GM19328 (cell line): ENCODE results near the gene SEMA3A.
"Not testable (repeated sequence)": the region's sequence is repeated elsewhere in the genome, so short reads cannot be mapped to it uniquely, and the experiment has no call there.

Experiments
- ATAC-seq: cut with Tn5 transposase; IDR thresholded peaks from one replicate; pipeline ENCODE4 v1.9.1; 2021; ENCODE audit warnings: mild to moderate bottlenecking, moderate library complexity; ENCODE audit not compliant: unreplicated experiment

Gene SEMA3A

DNA sequence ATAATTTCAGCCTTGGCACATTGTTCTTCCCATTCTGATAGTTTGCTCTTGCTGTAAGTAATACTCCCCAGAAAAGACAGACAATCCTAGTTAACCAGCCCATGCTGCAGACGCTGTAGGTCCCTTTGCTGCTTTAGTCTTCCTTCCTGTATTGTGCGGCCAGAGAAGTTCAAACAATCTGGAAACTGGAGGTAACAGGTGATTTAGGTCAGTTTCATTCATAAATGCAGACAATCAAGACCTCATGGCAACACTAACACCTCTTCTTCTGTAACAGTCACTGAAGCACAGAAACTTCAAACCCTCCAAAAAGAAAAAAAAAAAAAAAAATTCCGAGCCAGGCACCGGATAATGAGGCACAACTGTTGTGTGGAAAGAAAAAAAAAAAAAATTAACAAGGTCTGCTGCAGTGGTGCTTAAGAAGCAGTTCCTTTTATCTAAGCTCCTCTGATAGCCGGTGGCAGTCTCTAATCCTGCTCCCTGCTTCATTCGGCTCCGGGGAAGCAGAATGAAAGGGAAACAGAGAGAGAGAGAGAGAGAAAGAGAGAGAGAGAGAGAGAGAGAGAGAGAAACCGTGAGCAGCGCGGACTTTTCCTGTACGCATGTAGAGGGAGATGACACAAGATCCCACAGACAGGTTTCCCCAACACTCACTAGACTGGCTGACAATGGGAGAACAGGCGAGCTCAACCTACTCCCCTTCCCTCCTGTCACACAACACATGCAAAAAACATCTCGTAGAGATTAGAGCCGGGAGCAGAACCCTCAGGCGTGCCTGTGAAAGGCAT, at the start of gene SEMA3A:
TSS of gene SEMA3A (minus strand) at position 306 of the 788 bp plus-strand sequence. CDS start at position 103, 203 bp downstream.
- ATAC-seq = no peak

GRCh38 chr7:84243037-84243436, 48.4 kb upstream of the SEMA3A start:
- not testable (repeated sequence) for ATAC-seq

DNA sequence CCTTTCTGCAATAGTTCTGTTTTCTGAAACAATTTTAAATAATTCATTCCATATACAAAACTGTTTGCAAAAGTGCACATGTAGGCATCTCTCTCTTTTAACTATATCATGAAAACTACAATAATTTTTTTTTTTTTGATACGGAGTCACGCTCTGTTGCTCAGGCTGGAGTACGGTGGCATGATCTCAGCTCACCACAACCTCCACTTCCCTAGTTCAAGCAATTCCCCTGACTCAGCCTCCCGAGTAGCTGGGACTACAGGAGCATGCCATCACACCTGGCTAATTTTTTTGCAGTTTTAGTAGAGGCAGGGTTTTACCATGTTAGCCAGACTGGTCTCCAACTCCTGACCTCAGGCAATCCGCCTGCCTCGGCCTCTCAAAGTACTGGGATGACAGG, 44.0 kb upstream of the SEMA3A start:
- ATAC-seq = no peak

DNA sequence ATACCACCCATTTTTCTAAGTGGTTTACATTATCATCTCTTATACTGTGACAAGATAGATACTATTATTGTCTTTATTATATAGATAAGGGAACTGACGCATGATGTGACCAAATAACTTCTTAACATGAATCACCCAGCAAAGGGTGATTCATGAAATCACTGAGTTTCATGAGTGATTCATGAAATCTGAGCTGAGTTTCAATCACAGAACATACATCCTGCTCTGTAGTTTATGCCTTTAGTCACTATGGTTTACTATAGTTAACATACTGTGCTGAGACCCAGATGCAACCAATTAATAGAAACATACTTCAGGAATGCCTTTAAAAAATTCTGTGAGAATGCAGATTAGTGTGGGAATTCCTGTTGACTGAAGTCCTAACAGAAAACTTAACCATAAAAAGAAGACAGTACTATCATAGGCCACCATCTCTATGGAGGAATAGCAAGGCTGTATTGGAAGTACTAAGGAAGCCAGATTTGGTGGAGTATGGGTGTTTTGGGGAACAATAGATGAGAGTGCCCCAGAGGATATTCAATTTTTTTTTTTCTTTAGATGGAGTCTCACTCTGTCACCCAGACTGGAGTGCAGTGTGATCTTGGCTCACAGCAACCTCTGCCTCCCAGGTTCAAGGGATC, 43.1 kb upstream of the SEMA3A start:
- ATAC-seq = no peak

DNA sequence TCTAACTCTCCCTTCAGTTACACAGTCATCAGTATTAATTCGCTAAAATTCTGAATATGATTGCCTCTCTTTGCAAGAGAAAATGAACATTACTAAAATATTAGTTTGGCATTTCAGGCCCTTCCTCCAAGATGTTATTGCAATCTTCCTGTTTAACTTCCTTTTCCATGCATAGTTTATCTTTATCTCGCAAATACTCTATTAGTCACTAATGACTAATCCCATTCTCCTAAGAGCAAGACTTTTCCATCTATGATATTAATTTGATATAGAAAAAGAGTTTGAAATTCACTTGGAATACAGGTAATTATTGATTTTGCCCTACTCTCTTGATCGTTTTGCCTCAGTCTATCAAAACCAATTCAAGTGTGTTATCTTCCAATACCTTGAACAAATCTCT, 41.8 kb upstream of the SEMA3A start:
- ATAC-seq = no peak

GRCh38 chr7:84232646-84233045, 38.1 kb upstream of the SEMA3A start:
- no peak for ATAC-seq

DNA sequence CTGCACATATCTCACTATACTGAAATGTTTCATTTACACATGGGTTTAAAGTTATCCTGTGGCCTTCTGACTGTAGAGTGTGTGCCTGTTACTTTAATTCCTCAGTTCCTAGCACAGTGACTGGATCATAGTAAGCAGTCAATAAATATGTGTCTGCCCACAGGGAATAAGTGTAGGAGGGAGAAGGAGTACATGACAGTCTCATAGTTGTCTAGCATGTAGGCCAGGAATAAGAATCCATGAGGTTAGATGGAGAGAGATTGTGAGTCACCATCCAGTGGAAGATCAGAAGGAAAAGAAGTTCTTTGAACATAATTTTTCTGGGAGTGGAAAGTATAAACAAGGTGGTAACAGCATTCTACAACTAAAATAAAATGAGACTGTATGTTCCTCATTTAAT, 36.6 kb upstream of the SEMA3A start:
- ATAC-seq = no peak

GRCh38 chr7:84230491-84230890, 35.9 kb upstream of the SEMA3A start:
- no peak for ATAC-seq

DNA sequence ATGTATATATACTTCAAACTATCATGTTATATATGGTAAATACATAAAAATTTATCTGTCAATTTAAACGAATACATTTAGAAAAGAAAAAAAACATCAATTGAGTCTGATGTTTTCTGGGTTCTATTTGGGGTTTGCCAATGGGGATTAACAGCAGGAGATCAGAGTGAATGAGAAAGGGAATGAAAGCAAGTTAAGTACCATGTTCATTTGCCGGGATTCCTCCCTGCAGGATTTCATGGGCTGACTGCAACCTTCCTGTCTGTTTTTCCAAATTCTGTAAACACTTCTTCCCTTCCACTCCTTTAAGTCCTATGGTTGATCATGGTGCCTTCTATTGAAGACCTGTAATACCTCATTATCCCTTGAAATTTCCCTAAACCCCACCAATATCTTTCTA, 33.9 kb upstream of the SEMA3A start:
- ATAC-seq = no peak

- no peak for ATAC-seq
These were observed 32.2 kb upstream of the SEMA3A start for GRCh38 chr7:84226759-84227158.

GRCh38 chr7:84224505-84224904, 29.9 kb upstream of the SEMA3A start:
- ATAC-seq = no peak

GRCh38 chr7:84219310-84219709, 24.7 kb upstream of the SEMA3A start:
- no peak for ATAC-seq

DNA sequence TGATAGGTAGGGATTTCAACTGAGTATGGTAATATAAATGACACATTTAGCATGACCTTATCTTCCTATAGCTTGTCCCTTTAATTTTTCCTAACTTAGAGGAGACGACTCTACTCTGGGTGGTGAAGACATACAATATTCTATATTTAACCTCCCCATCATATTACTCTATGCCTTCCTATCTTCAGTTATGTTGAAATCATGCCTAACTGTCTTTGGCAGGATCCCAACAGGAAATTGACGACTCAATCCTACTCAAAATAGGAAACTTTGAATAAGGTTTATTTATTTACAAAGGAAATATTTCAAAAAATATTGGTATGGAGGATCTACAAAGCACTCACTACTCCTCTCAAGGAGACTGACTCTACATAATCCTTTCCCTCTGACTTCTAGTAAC, 24.1 kb upstream of the SEMA3A start:
- ATAC-seq = no peak

DNA sequence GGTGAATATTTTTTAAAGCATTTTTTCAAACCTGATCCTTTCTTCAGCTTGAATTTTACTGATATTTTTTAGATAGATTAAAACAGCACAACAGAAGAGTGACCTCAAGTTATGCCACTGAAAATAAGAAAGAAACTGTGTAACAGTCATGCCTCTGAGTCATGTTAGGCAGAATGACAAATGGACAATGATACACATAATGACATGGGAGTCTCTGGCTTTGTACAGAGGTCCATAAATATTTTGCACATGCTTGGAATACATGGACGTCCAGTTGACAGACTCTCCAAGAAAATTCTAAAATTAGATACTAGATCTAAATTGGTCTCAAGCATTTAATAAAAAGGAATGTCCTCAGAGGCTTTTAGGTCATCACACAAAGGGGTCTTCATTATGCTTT, 21.9 kb upstream of the SEMA3A start:
- ATAC-seq = no peak

GRCh38 chr7:84214757-84215156, 20.2 kb upstream of the SEMA3A start:
- ATAC-seq = not testable (repeated sequence)

- no peak for ATAC-seq
These were observed 15.7 kb upstream of the SEMA3A start for GRCh38 chr7:84210301-84210700.

DNA sequence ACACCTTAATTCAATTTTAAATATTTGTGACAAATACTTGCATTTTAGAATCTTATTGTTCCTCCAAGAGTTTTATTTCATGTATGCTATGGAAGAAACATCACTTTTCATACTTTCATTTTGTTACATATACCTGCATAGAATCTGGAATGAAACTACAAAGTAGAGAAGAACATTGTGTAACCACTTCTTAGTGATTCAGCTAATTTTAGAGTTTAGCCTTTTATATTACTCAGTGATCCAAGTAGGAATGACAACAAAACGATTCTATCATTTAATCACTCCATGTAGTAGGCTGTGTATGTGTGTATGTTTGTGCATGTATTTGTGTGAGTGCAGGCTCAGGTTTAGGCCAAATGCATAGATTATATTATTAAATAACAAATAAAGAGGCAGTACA, 14.4 kb upstream of the SEMA3A start:
- ATAC-seq = no peak

- no peak for ATAC-seq
These were observed 13.0 kb upstream of the SEMA3A start for GRCh38 chr7:84207615-84208014.

DNA sequence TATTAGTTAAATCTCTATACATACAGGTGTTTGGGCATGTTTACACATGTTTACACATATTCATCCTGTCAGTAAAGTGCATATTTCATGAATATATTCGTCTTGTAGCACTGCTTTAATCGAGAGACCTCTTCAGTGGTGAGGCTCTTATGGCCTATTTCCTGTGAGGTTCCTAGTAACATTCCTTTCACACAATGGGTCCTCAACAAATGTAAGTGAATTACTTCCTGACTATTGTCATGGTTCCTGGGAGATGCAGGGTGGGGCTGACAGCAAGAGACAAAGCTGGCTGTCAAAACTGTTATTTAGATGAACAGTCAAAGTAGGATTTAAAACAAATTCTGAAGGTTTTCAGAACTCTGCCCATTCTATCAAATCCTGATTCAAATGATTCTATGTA, 12.4 kb upstream of the SEMA3A start:
- ATAC-seq = no peak

DNA sequence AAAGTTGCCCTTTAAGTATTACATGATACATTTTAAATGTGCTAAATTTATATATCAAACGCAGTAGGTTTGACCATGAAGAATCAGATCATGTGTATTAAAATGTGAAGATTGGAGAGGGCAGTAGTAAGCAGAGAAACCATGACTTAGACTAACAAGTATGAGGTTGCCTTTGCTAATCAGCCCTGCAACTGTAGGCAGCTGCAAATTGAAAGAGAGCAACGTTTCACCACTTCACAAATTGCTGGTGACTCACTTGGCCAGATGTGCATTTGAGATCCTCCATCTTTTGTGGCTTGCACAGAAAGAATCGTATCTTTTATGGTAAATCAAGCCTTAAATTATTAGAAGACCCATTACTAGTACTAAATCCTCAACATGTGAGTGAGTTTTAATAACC, 10.1 kb upstream of the SEMA3A start:
- ATAC-seq = no peak

DNA sequence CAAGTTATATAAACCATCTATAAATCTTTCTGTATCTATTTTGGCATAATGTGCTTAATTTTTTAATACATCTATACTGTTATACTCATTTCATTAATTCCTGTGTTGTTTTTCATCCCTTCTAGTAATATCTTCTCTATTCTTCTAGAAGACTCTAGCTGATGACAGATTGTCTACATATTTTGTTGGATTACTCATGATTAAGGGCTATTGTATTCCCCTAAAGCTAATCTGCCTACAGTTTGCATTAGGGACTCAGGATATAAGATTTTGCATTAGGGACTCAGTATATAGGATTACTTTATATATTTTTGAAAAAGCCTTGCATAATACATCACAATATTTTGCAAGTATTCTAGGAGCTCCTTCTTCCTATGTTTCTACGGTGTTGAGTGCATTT, 8.3 kb upstream of the SEMA3A start:
- no peak for ATAC-seq

GRCh38 chr7:84200859-84201258, 6.3 kb upstream of the SEMA3A start:
- no peak for ATAC-seq

GRCh38 chr7:84199216-84199615, 4.6 kb upstream of the SEMA3A start:
- ATAC-seq = no peak
